GM06990 (cell line): Measurements from ENCODE around the gene CUL3.
A peak's percentile ranks its signal among the peaks of the same experiment; 100 is the strongest.
"Not testable (repeated sequence)": the region's sequence is repeated elsewhere in the genome, so short reads cannot be mapped to it uniquely, and the experiment has no call there.

ENCODE experiments used
- DNase-seq: peaks from one replicate; pipeline ENCODE4 v3.0.0-alpha.2; 2011; ENCODE audit not compliant: insufficient read length; ENCODE audit errors: extremely low read depth
- H3K27me3 ChIP-seq: replicated peaks from 2 replicates; pipeline ENCODE4 v1.6.0; 2011; ENCODE audit warnings: low read length; ENCODE audit not compliant: control insufficient read depth, insufficient read depth
- H3K36me3 ChIP-seq: 2 replicates; pipeline ENCODE4 v1.5.1; 2011; ENCODE audit warnings: low read length; ENCODE audit not compliant: control insufficient read depth, insufficient read depth
- H3K4me3 ChIP-seq: replicated peaks from 2 replicates; pipeline ENCODE4 v1.5.1; 2011; ENCODE audit warnings: low read depth, mild to moderate bottlenecking, control low read depth, low read length
- TF ChIP-seq, protein P1 (sequence below): IDR thresholded peaks from 2 replicates; pipeline ENCODE4 v1.5.1; 2011; ENCODE audit warnings: low read length, control low read depth, mild to moderate bottlenecking, inconsistent platforms; ENCODE audit not compliant: insufficient read depth, poor library complexity, severe bottlenecking

Gene CUL3

DNA sequence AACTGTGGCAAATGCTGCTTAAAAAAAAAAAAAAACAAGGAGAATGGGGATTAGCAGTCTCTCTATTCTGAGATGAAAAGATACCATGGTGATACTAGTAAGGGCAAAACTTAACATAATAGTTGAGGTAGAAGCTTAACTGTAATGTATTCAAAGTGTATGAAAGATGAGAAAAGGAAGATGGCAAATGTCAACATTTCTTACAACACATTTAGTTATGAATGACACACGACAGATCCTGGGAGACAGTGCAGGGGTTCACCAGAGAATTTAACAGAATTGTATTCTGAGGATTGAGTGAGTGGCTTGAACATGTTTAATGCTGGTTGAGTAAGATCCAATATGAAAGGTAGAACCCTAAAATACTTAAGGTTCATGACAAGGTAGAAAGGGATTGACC, 52.7 kb downstream of the CUL3 start:
- Histone ChIP-seq H3K27me3 (no peaks in the 10 kb centered on the region), H3K36me3 (no peaks in the 10 kb centered on the region), H3K4me3 (no peak overlapping the region)
- DNase-seq, result no peak
- TF ChIP-seq, protein P1, sequence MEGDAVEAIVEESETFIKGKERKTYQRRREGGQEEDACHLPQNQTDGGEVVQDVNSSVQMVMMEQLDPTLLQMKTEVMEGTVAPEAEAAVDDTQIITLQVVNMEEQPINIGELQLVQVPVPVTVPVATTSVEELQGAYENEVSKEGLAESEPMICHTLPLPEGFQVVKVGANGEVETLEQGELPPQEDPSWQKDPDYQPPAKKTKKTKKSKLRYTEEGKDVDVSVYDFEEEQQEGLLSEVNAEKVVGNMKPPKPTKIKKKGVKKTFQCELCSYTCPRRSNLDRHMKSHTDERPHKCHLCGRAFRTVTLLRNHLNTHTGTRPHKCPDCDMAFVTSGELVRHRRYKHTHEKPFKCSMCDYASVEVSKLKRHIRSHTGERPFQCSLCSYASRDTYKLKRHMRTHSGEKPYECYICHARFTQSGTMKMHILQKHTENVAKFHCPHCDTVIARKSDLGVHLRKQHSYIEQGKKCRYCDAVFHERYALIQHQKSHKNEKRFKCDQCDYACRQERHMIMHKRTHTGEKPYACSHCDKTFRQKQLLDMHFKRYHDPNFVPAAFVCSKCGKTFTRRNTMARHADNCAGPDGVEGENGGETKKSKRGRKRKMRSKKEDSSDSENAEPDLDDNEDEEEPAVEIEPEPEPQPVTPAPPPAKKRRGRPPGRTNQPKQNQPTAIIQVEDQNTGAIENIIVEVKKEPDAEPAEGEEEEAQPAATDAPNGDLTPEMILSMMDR, result no peak

DNA sequence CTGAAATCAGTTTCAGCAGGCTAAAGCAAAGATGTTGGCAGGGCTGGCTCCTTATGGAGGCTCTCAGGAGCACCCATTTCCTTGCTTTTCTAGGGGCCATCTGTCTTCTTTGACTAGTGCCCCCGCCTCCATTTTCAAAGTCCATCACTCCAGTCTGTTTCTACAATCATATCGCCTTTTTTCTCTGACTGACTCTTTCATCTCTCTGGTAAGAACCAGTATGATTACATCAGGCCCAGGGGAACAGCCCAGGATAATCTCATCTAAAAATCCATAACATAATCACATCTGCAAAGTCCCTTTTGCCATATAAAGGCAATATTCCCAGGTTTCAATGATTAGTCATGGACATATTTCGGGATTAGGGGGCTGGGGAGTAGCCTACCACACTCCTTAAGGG, 57.0 kb downstream of the CUL3 start:
- no peak overlapping the region for H3K4me3 ChIP-seq
- no peaks in the 10 kb centered on the region for H3K27me3 ChIP-seq
- H3K36me3 ChIP-seq, result no peaks in the 10 kb centered on the region
- TF ChIP-seq, protein P1, result no peak
- DNase-seq, result no peak

DNA sequence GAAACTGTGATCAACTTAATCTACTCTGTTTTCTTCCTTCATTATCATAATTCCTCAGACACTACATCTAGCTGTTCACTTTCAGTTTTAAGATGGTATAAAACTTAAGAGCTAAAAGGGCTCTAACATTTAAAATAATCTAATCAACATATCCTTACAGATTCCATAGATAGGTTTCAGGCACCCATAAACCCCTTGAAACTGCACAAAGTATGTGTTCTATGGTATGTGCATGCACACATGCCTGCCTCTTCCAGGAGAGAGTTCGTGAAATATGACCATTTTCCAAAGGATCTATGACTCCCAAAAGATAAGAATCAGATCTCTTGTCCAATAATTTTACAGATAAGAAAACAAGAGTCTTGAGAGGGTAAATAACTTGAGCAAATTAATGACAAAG, 59.4 kb downstream of the CUL3 start:
- no peaks in the 10 kb centered on the region for H3K27me3 ChIP-seq
- TF ChIP-seq, protein P1, result no peak
- DNase-seq, result no peak
- no peaks in the 10 kb centered on the region for H3K36me3 ChIP-seq
- no peak overlapping the region for H3K4me3 ChIP-seq

DNA sequence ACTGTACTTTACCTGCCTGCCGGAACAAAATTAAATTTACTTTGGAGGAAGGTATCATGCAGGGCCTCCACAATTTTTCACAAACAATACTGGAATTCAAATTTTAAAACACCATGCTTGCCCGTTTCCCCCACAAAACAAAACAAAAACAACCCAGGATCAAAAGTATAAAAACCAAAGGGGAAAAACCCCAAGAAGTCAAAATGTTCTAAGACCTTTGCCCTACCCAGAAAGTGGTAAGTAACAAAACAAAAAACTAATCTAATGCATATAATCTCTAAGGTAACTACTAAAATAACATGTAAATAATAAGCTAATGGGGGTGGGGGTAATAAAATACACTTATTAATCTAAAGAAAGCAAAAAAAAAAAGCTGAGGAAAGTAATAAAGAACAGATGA, 60.5 kb downstream of the CUL3 start:
- DNase-seq, result no peak

DNA sequence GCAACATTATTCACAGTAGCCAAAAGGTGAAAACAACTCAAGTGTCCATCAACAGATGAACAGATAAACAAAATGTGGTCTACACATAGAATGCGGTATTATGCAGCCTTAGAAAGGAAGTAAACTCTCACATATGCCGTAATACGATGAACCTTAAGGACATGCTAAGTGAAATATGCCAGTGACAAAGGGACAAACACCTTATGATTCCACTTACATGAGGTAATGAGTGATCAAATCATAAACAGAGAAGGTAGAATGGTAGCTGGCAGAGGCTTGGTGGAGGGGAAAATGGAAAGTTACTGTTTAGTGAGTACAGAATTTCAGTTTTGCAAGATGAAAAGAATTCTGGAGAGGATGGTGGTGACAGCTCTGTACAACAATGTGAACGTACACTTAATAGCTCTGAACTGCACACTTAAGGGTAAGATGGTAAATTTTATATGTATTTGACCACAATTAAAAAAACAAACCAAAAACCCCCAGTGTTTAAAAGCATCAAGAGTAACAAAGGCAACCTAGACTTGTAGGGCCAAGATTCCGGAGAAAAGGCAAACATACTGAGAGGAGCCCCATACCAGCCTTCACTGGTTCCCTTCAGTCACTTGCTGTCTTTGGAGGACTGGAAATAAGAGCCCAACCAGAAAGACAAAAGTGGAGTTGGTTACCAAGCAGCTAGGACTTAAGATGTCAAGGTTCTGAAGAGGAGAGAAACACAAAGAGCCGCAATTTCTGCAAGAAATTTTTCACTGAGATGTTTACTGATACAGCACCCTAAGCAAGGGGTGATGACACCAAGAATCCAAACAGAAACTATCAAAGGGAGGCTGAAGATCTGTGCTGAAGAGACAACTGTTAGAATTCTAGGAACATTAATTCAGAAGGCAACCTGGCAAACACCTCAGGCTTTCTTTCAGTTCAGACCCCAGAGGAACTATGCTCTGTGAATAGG, 61.3 kb downstream of the CUL3 start:
- Histone ChIP-seq H3K36me3 (no peaks in the 10 kb centered on the region), H3K27me3 (no peaks in the 10 kb centered on the region), H3K4me3 (peak overlapping the region; percentile 15)
- TF ChIP-seq, protein P1, result no peak
- DNase-seq, result no peak

More for the DNA sequence above, 60.5 kb downstream of the CUL3 start:
- Histone ChIP-seq H3K27me3 (no peaks in the 10 kb centered on the region), H3K4me3 (peak overlapping the region; percentile 15), H3K36me3 (no peaks in the 10 kb centered on the region)
- TF ChIP-seq, protein P1, result no peak

DNA sequence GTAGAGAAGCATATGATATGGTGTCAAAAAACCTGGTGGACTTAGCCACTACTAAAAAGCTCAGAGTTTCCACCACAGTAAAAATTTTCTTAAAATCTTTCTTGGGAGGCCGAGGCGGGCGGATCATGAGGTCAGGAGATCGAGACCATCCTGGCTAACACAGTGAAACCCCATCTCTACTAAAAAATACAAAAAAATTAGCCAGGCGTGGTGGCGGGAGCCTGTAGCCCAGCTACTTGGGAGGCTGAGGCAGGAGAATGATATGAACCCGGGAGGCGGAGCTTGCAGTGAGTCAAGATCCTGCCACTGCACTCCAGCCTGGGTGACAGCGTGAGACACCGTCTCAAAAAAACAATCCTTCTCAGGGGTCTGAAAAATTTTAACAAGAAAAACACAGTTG, 62.7 kb downstream of the CUL3 start:
- not testable (repeated sequence) for DNase-seq, H3K36me3 ChIP-seq, H3K4me3 ChIP-seq, H3K27me3 ChIP-seq
